HG02885 (cell line): Measurements from ENCODE around the gene DYSF.

Experiments used
- ATAC-seq: cut with Tn5 transposase; IDR thresholded peaks from one replicate; pipeline ENCODE4 v1.9.1; 2021; ENCODE audit warnings: mild to moderate bottlenecking; ENCODE audit not compliant: unreplicated experiment, poor library complexity

Gene DYSF

GRCh38 chr2:71609029-71609428 lies 155.7 kb downstream of the DYSF start:
- no peak for ATAC-seq

GRCh38 chr2:71609441-71609840 lies 156.1 kb downstream of the DYSF start:
- no peak for ATAC-seq

- ATAC-seq, result peak; percentile 44
These were observed 156.6 kb downstream of the DYSF start for GRCh38 chr2:71609958-71610357.

DNA sequence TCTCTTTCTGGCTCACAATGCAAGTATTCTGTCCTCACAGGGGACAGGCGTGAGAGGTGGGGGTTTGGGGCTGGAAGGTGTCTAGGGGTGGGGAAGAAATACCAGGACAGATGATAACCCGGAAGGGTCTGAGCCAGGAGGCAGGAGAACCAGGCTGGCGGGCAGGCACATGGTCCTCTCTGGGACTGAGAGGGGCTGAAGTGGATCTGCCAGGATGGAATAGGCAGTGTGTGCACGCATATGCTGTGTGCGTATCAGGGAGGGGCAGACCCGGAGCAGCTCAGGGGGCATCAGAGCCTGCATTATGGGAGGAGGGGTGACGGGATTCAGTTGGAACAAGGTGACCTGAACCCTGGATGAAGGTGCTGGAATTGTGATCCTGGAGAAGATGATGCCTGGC lies 157.3 kb downstream of the DYSF start:
- no peak for ATAC-seq

GRCh38 chr2:71611247-71611646 lies 157.9 kb downstream of the DYSF start:
- ATAC-seq, result no peak

- ATAC-seq, result no peak
These were observed 158.6 kb downstream of the DYSF start for GRCh38 chr2:71611781-71612527.

- ATAC-seq, result no peak
These were observed 159.4 kb downstream of the DYSF start for GRCh38 chr2:71612581-71613402.

DNA sequence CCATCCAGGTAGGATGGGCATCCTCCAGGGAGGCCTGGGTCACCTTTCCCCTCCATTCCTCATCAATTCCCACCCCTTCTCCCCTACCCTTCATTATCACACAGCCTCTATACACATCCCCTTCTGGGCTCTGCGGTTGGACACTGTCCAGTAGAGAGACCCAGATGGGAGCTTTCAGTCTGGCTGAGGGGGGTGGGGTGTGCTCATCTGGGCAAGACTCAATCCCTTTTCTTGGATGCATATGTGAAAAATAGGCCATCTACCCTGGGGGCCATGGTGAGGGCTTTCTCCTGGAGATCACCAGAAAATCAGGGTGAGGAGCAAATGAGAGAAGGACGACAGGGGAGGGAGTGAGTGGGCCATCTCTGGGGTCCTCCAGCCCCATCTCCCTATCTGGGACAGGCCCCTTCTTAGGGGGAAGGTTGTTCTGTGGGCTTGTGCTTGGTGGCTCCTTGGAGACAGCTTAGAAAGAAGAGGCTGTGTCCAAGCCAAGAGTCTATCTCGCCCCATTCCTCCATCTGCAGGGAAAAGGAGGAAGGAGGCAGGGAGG lies 160.1 kb downstream of the DYSF start:
- no peak for ATAC-seq

DNA sequence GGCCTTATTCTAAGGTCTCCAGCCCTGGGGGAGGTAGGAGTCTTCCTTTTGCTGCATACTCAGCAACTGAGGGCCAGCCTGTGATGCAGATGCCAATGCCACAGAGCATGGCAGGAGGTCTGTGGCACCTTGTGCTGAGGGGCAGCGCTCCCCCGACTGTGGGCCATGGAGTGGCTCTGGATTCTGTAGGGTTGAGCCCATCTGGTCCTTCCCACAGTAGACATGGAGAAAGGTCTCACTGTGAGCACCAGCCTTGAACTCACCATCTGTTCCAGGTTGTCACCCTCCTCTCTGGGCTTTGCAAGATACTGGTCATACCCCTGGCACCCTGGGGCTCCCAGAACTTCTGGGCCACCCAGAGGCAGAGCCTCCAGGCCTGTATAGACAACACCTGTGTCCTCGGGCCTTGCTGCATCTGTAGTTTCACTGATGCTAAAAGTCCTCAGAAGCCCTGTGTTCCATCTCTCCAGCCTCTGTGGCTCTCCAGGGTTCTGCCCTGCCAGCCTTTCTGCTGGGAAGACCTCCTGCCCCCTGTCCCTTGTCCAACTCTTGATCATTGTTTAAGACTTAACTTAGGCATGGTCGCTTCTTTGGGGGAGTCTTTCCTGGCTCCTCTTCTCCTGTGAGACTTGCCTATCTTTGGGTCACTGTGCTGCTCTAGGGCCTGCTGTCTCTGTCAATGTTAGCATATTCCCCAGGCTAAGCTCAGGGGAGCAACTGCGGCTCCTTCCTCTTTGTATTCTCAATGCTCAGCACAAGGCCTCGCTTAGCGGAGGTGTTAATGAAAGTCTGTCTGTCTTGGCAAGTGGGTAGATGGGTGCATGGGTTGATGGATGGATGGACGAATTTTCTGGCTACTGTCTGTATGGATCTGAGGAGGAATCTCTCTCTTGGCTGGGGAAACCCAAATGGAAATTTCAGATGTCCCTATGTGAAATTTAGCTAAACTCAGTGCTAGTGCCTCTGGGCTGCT lies 160.9 kb downstream of the DYSF start:
- no peak for ATAC-seq

- ATAC-seq, result no peak
These were observed 161.8 kb downstream of the DYSF start for GRCh38 chr2:71614976-71615766.

- ATAC-seq, result no peak
These were observed 162.7 kb downstream of the DYSF start for GRCh38 chr2:71615767-71616730.

DNA sequence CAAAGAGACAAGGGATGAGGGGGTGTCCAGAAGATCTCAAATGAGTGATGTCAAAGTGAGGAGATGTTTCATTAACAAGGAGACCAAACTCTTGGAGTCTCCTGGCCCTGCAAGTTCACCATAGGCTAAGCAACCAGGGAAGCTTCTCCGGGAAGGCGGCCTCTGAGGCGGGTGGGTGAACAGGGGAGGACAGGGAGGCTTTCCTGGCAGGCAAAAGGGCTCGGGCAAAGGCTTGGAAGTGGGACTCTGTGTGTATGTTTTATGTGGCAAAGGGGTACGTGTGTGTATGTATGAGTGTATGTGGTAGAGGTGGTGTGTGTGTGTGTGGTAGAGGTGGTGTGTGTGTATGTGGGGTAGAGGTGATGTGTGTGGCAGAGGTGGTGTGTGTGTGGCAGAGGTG lies 163.9 kb downstream of the DYSF start:
- no peak for ATAC-seq

DNA sequence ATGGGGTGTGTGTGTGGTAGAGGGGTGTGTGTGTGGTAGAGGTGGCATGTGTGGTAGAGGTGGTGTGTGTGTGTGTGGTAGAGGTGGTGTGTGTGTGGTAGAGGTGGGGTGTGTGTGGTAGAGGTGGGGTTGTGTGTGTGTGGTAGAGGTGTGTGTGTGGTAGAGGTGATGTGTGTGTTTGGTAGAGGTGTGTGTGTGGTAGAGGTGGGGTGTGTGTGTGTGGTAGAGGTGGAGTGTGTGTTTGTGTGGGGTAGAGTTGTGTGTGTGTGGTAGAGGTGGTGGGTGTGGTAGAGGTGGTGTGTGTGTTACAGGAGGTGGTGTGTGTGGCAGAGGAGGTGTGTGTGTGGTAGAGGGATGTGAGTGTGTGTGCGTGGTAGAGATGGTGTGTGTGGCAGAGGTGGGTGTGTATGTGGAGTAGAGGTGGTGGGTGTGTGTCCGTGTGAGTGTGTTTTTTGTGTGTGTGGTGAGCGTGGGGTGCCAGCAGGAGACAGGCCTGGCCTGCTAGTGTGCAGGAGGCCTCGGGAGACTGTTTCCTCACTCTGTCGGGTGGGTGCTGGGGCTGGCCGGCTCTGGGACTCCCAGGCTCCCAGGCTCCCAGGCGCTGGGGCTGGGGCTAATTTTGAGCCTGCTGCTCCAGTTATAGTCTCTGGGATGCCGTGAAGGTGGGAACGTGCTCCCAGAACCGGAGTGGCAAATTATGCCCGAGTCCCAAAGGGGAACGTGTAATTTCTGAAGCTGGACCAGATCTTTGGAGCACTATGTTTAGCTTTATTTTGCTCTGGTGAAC lies 165.2 kb downstream of the DYSF start:
- ATAC-seq, result no peak

DNA sequence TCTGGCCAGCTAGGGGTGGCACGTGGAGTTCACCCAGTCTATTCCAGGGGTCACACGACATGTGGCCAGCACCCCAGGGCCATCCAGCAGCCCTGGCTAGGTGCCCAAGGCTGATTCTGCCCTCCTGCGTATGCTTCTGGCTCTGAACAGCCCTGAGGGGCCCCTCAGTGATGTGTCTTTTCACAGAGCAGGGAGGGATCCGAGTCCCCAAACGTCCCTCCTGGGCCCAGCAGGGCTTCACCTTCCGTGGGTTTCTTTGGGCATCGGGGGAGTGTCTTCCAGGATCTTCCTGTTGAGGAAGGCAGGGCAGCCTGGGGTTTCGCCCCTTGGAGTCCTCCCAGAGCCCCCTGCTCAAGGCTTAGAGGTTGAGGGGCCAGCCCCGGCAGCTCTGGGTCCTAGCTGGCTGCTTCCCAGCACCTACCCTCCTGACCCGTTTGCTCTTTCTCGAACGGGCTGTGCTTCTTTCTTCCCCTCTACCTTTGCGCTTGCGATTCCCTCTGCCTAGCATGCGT lies 165.9 kb downstream of the DYSF start:
- ATAC-seq, result no peak

DNA sequence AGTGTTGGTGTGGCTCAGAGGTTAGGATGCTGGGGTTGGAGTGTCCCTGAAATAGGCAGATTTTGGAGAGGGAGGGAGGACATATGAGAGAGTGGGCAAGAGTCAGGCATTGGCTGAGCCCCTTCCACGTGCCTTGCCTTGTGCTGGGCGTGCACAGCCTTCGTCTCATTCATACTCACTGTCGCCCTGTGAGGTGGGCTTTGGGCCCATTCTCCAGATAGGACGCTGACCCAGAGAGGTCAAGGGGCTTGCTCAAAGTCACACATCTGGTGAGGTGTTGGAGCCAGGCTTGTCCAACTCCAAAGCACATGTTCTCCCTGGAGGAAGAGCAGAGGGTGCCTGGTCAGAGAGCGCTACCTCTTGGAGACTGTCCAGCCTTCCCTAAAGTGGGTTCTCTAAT lies 166.8 kb downstream of the DYSF start:
- no peak for ATAC-seq

DNA sequence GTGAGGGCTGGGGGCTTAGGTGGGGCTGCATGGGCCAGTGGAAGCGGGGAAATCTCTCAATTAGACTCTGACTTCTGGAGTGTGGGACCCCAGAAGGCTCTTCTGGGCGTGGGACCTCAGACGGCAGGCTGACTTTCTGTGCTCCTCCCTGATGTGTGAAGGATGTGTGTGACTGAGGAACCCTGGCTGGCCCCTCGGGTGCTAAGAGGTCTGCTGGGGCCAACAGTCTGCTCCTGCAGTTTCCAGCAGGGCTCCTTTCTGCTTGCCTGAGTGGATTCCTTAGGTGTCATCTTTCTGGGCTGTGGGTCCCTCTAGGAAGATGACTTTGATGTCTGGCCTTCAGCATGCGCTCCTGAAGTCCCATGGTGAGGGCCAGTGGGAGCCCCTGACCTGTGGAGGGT lies 167.5 kb downstream of the DYSF start:
- no peak for ATAC-seq

DNA sequence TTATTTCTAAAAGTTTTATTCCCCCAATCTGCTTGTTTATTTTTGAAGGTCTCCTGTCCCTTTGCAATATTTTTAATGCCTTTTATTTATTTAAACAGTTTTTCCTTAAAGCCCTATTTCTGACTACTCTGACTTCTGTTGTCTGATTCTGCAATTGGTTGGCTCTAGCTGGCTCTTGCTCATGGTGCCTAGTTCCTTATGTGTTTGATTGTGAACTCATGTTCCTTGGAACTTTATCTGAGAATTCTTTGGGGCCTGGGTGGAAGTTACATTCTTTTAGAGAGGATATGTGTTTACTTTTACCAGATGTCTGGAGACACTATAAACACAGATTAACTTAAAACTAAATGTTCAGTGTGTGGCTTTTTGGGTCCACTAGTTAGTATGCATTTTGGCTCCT lies 175.9 kb downstream of the DYSF start:
- ATAC-seq, result no peak
